Measurements from ENCODE around the gene TWSG1. TPM values are rescaled to one million over a fixed set of nuclear protein-coding genes. Genes with fewer than 3 reads are reported as not detected.
A peak's percentile ranks its signal among the peaks of the same experiment; 100 is the strongest.

The TWSG1 gene
- total RNA-seq, 2 donors from 2014 or later: 14.7 to 16.6 TPM

DNA sequence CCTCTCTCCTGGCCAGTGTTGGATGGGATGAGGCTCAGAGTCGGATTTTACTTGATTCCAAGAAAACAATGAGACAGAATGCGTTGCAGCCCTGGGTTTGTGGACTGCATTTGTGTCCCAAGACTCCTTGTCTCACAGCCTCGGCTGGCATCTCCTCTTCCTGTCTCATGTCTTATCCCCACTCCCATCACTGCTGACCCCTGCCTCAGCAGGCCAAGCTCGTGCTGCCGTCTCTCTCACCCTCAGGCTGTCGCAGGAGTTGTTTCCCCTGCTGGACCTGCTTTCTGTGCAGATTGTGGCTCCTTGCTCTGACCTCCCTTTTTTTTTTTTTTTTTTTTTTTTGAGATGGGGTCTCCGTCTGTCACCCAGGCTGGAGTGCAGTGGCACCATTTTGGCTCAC lies 70.6 kb downstream of the TWSG1 start:
- Histone ChIP-seq H3K4me3 (no peak overlapping the region), H3K27ac (peak overlapping the region in 1 of 2 donors; percentile 11), H3K4me1 (no peaks in the 10 kb centered on the region), H3K9me3 (no peaks in the 10 kb centered on the region), H3K27me3 (no peaks in the 10 kb centered on the region), H3K36me3 (no peaks in the 10 kb centered on the region)
- TF ChIP-seq, protein P1, sequence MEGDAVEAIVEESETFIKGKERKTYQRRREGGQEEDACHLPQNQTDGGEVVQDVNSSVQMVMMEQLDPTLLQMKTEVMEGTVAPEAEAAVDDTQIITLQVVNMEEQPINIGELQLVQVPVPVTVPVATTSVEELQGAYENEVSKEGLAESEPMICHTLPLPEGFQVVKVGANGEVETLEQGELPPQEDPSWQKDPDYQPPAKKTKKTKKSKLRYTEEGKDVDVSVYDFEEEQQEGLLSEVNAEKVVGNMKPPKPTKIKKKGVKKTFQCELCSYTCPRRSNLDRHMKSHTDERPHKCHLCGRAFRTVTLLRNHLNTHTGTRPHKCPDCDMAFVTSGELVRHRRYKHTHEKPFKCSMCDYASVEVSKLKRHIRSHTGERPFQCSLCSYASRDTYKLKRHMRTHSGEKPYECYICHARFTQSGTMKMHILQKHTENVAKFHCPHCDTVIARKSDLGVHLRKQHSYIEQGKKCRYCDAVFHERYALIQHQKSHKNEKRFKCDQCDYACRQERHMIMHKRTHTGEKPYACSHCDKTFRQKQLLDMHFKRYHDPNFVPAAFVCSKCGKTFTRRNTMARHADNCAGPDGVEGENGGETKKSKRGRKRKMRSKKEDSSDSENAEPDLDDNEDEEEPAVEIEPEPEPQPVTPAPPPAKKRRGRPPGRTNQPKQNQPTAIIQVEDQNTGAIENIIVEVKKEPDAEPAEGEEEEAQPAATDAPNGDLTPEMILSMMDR (IDR thresholded peaks at IDR 0.05): no peak
- no peak for DNase-seq (ENCODE audit: low spot score)

DNA sequence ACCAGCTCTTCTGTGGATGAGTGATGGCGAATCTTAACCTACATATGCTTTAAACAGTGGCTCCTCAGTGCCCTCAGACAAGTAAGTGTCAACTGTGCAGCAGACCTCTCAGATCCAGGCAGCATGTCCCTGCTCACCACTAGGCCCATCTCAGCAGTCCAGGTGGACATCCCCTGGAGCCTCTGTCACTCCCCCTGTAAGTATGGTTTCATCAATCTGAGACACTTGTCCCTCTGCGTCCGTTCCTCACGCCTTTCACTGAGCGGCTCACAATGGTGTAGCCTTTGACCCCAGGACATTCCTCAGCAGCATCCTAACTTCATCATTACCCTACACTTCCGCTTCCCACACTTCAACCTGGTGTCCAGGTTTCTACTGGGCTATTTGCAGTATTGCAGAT lies 71.4 kb downstream of the TWSG1 start:
- H3K4me1 ChIP-seq: no peaks in the 10 kb centered on the region
- no peaks in the 10 kb centered on the region for H3K27me3 ChIP-seq
- no peak overlapping the region for H3K4me3 ChIP-seq
- DNase-seq (ENCODE audit: low spot score): no peak
- H3K36me3 ChIP-seq: no peaks in the 10 kb centered on the region
- TF ChIP-seq, protein P1 (IDR thresholded peaks at IDR 0.05): no peak
- no peaks in the 10 kb centered on the region for H3K9me3 ChIP-seq
- no peak overlapping the region for H3K27ac ChIP-seq

DNA sequence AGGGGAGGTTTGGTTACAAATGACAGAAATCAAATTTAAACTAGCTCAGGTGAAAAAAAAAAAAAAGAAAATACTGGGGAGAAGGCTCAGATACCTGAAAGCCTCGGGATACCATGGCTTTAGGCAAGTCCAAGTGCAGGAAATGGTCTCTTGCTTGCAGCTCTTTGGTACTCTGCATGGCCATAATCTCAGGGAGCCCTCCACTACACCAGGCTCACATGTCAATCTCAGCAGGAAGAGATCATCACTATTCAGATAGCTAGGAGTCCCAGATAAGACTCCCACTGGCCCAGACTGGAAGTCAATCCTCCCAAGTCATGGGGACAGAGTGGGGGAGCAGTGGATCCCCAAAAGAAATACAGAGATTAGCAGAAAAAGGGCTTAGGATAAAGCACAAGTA lies 75.9 kb downstream of the TWSG1 start:
- no peaks in the 10 kb centered on the region for H3K27me3 ChIP-seq
- no peak overlapping the region for H3K27ac ChIP-seq
- no peak overlapping the region for H3K4me3 ChIP-seq
- H3K9me3 ChIP-seq: no peaks in the 10 kb centered on the region
- TF ChIP-seq, protein P1 (IDR thresholded peaks at IDR 0.05): no peak
- H3K4me1 ChIP-seq: no peaks in the 10 kb centered on the region
- H3K36me3 ChIP-seq: no peaks in the 10 kb centered on the region
- DNase-seq (ENCODE audit: low spot score): no peak

DNA sequence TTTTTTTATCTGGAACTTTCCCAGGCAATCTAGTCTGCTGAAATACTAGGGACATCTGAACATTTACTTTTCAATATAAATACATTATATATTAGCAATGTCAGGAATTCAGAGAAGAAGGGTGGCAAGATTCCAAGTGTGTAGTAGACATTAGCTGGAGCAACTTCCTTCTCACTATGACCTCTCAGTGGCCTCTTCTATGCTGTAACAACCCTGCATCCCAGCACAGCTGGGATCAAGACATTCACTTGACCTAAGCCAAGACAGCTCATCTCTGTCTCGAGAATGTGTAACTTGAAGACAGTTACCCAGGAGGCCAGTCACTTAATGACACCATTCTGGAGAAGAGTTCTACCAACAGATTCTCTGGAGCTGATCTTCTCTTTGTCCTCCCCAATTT lies 79.0 kb downstream of the TWSG1 start:
- Histone ChIP-seq H3K27me3 (no peaks in the 10 kb centered on the region), H3K4me3 (no peak overlapping the region), H3K36me3 (no peaks in the 10 kb centered on the region), H3K9me3 (no peaks in the 10 kb centered on the region), H3K27ac (no peak overlapping the region), H3K4me1 (peaks cover 0 to 11% of the 10 kb centered on the region in 2 donors)
- TF ChIP-seq, protein P1 (IDR thresholded peaks at IDR 0.05): no peak
- DNase-seq (ENCODE audit: low spot score): no peak

DNA sequence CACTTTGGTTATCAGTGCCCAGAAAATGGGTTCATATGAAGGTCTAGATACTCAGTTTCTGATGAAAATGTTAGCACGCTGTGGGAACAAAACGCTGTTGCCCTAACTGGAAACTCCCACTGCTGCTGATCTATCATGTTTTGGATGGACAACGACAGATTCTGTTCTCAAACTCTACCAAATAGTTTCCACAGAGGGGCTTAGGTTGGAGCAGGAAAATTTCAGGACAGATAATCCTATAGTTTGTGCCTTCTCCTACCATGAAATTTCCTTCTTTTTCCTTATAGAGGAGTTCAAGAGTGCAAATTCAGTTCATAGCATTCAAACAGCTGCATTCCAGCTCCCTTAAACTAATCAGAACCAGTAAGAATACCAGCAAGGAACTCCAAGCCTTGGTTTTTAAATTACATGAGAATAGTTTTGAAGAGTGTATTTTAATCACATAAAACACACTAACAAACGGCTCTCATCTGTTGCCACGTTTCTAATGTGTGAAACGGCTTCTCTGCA lies 82.0 kb downstream of the TWSG1 start:
- H3K4me3 ChIP-seq: peak overlapping the region in 1 of 2 donors; percentile 29
- H3K27ac ChIP-seq: peak overlapping the region; percentile 36 to 58
- TF ChIP-seq, protein P1 (IDR thresholded peaks at IDR 0.05): no peak
- DNase-seq (ENCODE audit: low spot score): no peak
- no peaks in the 10 kb centered on the region for H3K9me3 ChIP-seq
- H3K36me3 ChIP-seq: no peaks in the 10 kb centered on the region
- H3K4me1 ChIP-seq: peaks cover 0 to 11% of the 10 kb centered on the region in 2 donors
- H3K27me3 ChIP-seq: no peaks in the 10 kb centered on the region

All from right atrium auricular region (tissue), 2 donors.